ENCODE measurements around the gene VTN. TPM values are rescaled to one million over a fixed set of nuclear protein-coding genes. Genes with fewer than 3 reads are reported as not detected.

Gene VTN
- total and polyA plus RNA-seq, 4 donors: 0.40 to 2.5 (median 1.6) TPM

GRCh38 chr17:28344435-28344901, 25.6 kb downstream of the VTN start:
- H3K9ac ChIP-seq (ENCODE audit: insufficient read depth in 1 of 2, low read length in 2 of 2): no peak overlapping the region
- H3K27ac ChIP-seq (ENCODE audit: low read depth in 1 of 2, low read length in 1 of 2): peak overlapping the region in 1 of 2 donors; percentile 9
- peaks cover 0 to 4% (median 0%) of the 10 kb centered on the region in 5 donors for H3K4me1 ChIP-seq (ENCODE audit: control insufficient read depth in 5 of 5, insufficient read depth in 5 of 5, low read length in 5 of 5)
- TF ChIP-seq CTCF (IDR thresholded peaks at IDR 0.05; ENCODE audit: control extremely low read depth, extremely low read depth): no peak
- no peak overlapping the region for H3K4me3 ChIP-seq
- ATAC-seq (ENCODE audit: insufficient read depth, low FRiP score): no peak
- H3K36me3 ChIP-seq (ENCODE audit: control insufficient read depth in 4 of 4, insufficient read depth in 4 of 4, low read length in 4 of 4): peaks cover 18 to 73% (median 63%) of the 10 kb centered on the region in 4 donors
- WGBS, 2 donors: 92 to 94% methylated on average over 19 of the region's 19 CpGs
- DNase-seq: no peak
- H3K27me3 ChIP-seq (ENCODE audit: control insufficient read depth in 3 of 3, insufficient read depth in 3 of 3, low read length in 2 of 3): no peaks in the 10 kb centered on the region
- H3K9me3 ChIP-seq (ENCODE audit: control insufficient read depth in 4 of 4, insufficient read depth in 3 of 4, low read length in 3 of 4): no peaks in the 10 kb centered on the region

GRCh38 chr17:28344011-28344410, 26.1 kb downstream of the VTN start:
- Histone ChIP-seq H3K4me3 (no peak overlapping the region), H3K27ac (ENCODE audit: low read depth in 1 of 2, low read length in 1 of 2) (no peak overlapping the region), H3K36me3 (ENCODE audit: control insufficient read depth in 4 of 4, insufficient read depth in 4 of 4, low read length in 4 of 4) (peaks cover 18 to 72% (median 59%) of the 10 kb centered on the region in 4 donors), H3K27me3 (ENCODE audit: control insufficient read depth in 3 of 3, insufficient read depth in 3 of 3, low read length in 2 of 3) (no peaks in the 10 kb centered on the region), H3K9me3 (ENCODE audit: control insufficient read depth in 4 of 4, insufficient read depth in 3 of 4, low read length in 3 of 4) (no peaks in the 10 kb centered on the region), H3K4me1 (ENCODE audit: control insufficient read depth in 5 of 5, insufficient read depth in 5 of 5, low read length in 5 of 5) (peaks cover 0 to 8% (median 0%) of the 10 kb centered on the region in 5 donors), H3K9ac (ENCODE audit: insufficient read depth in 1 of 2, low read length in 2 of 2) (no peak overlapping the region)
- ATAC-seq (ENCODE audit: insufficient read depth, low FRiP score) (no peak), DNase-seq (no peak)
- WGBS, 2 donors: 91% methylated on average over 9 of the region's 9 CpGs
- TF ChIP-seq CTCF (IDR thresholded peaks at IDR 0.05; ENCODE audit: control extremely low read depth, extremely low read depth): no peak

- no peaks in the 10 kb centered on the region for H3K27me3 ChIP-seq (ENCODE audit: control insufficient read depth in 3 of 3, insufficient read depth in 3 of 3, low read length in 2 of 3)
- 84 to 87% methylated on average over 10 of the region's 10 CpGs for WGBS, 2 donors
- no peak overlapping the region for H3K4me3 ChIP-seq
- H3K27ac ChIP-seq (ENCODE audit: low read depth in 1 of 2, low read length in 1 of 2): no peak overlapping the region
- H3K9me3 ChIP-seq (ENCODE audit: control insufficient read depth in 4 of 4, insufficient read depth in 3 of 4, low read length in 3 of 4): no peaks in the 10 kb centered on the region
- ATAC-seq (ENCODE audit: insufficient read depth, low FRiP score) (no peak), DNase-seq (no peak)
- H3K4me1 ChIP-seq (ENCODE audit: control insufficient read depth in 5 of 5, insufficient read depth in 5 of 5, low read length in 5 of 5): peaks cover 0 to 8% (median 0%) of the 10 kb centered on the region in 5 donors
- no peak for TF ChIP-seq CTCF (IDR thresholded peaks at IDR 0.05; ENCODE audit: control extremely low read depth, extremely low read depth)
- H3K9ac ChIP-seq (ENCODE audit: insufficient read depth in 1 of 2, low read length in 2 of 2): no peak overlapping the region
- H3K36me3 ChIP-seq (ENCODE audit: control insufficient read depth in 4 of 4, insufficient read depth in 4 of 4, low read length in 4 of 4): peaks cover 14 to 68% (median 54%) of the 10 kb centered on the region in 4 donors
Observed at GRCh38 chr17:28343491-28343932, 26.6 kb downstream of the VTN start.

GRCh38 chr17:28342313-28342712, 27.8 kb downstream of the VTN start:
- no peak overlapping the region for H3K4me3 ChIP-seq
- H3K4me1 ChIP-seq (ENCODE audit: control insufficient read depth in 5 of 5, insufficient read depth in 5 of 5, low read length in 5 of 5): peaks cover 0 to 8% (median 0%) of the 10 kb centered on the region in 5 donors
- DNase-seq (no peak), ATAC-seq (ENCODE audit: insufficient read depth, low FRiP score) (no peak)
- no peak overlapping the region for H3K9ac ChIP-seq (ENCODE audit: insufficient read depth in 1 of 2, low read length in 2 of 2)
- no peaks in the 10 kb centered on the region for H3K27me3 ChIP-seq (ENCODE audit: control insufficient read depth in 3 of 3, insufficient read depth in 3 of 3, low read length in 2 of 3)
- no peaks in the 10 kb centered on the region for H3K9me3 ChIP-seq (ENCODE audit: control insufficient read depth in 4 of 4, insufficient read depth in 3 of 4, low read length in 3 of 4)
- H3K27ac ChIP-seq (ENCODE audit: low read depth in 1 of 2, low read length in 1 of 2): no peak overlapping the region
- 93 to 94% methylated on average over 14 of the region's 14 CpGs for WGBS, 2 donors
- peaks cover 14 to 59% (median 51%) of the 10 kb centered on the region in 4 donors for H3K36me3 ChIP-seq (ENCODE audit: control insufficient read depth in 4 of 4, insufficient read depth in 4 of 4, low read length in 4 of 4)
- TF ChIP-seq CTCF (IDR thresholded peaks at IDR 0.05; ENCODE audit: control extremely low read depth, extremely low read depth): no peak

All from lung (tissue), 12 donors.